Endodermal cell (in vitro differentiated cells): ENCODE measurements around the gene BOLA3. TPM values are rescaled to one million over a fixed set of nuclear protein-coding genes. Genes with fewer than 3 reads are reported as not detected.

Experiments used
- DNase-seq: peaks from one replicate; pipeline ENCODE4 v3.0.0-alpha.2; 2017
- H3K27ac ChIP-seq: 2 replicates; pipeline ENCODE4 v1.5.1; 2013; ENCODE audit warnings: mild to moderate bottlenecking, low read depth, low read length, moderate library complexity
- H3K27me3 ChIP-seq: 2 replicates; pipeline ENCODE4 v1.6.1; 2013; ENCODE audit warnings: mild to moderate bottlenecking, low read length, moderate library complexity; ENCODE audit not compliant: insufficient read depth, control insufficient read depth, poor library complexity, severe bottlenecking
- H3K36me3 ChIP-seq: 2 replicates; pipeline ENCODE4 v1.7.0; 2013; ENCODE audit warnings: mild to moderate bottlenecking, low read length, moderate library complexity; ENCODE audit not compliant: control insufficient read depth, insufficient read depth
- H3K4me1 ChIP-seq: one replicate; pipeline ENCODE4 v1.7.0; 2013; ENCODE audit warnings: low read length; ENCODE audit not compliant: control insufficient read depth, insufficient read depth
- H3K4me3 ChIP-seq: 2 replicates; pipeline ENCODE4 v1.5.1; 2013; ENCODE audit warnings: mild to moderate bottlenecking, low read length, moderate library complexity
- H3K9ac ChIP-seq: 2 replicates; pipeline ENCODE4 v1.6.1; 2013; ENCODE audit warnings: mild to moderate bottlenecking, low read length, moderate library complexity; ENCODE audit not compliant: poor library complexity, severe bottlenecking; ENCODE audit errors: extremely low read depth
- H3K9me3 ChIP-seq: 2 replicates; pipeline ENCODE4 v1.6.1; 2013; ENCODE audit warnings: mild to moderate bottlenecking, low read length, moderate library complexity; ENCODE audit not compliant: control insufficient read depth
- H3K27ac Mint-ChIP-seq: 2 replicates; pipeline ENCODE4 v1.8.0; 2020; ENCODE audit warnings: mixed read lengths
- H3K27me3 Mint-ChIP-seq: 2 replicates; pipeline ENCODE4 v1.8.0; 2021; ENCODE audit warnings: mild to moderate bottlenecking, mixed read lengths; ENCODE audit not compliant: insufficient read depth
- H3K36me3 Mint-ChIP-seq: 2 replicates; pipeline ENCODE4 v1.8.0; 2020; ENCODE audit warnings: low read depth, mixed read lengths
- H3K4me1 Mint-ChIP-seq: 2 replicates; pipeline ENCODE4 v1.8.0; 2020; ENCODE audit warnings: mixed read lengths
- H3K4me3 Mint-ChIP-seq: 2 replicates; pipeline ENCODE4 v1.8.0; 2020; ENCODE audit warnings: mild to moderate bottlenecking, moderate library complexity, mixed read lengths
- H3K9me3 Mint-ChIP-seq: 2 replicates; pipeline ENCODE4 v1.8.0; 2020; ENCODE audit warnings: mild to moderate bottlenecking, mixed read lengths
- CTCF ChIP-seq: fragments of 200-600 bp; sonication (generic); conservative IDR thresholded peaks from 2 replicates; pipeline ENCODE4 v1.5.0; 2021; ENCODE audit warnings: antibody characterized with exemption, mild to moderate bottlenecking
- WGBS, 2 experiments: methylation state at CpG; one replicate each; pipeline versions ENCODE4 v1.1.5 to v1.1.7; 2013; ENCODE audit warnings: missing lambda C conversion rate in 2 of 2, mixed read lengths in 1 of 2; ENCODE audit not compliant: insufficient coverage in 1 of 2, insufficient read length in 1 of 2; 5-methylcytosine and 5-hydroxymethylcytosine counted together
- total RNA-seq, 2 donors: library from RNA; stranded (reverse); fragmentation: NEBNext Ultra II Directional in 1 of 2; extraction: Animal tissue kit (Norgen Biotek cat#: 25700) in 1 of 2; gene quantifications; 2 replicates in 1 of 2; 3 replicates in 1 of 2; pipeline ENCODE4 v1.2.1, GENCODE V29; 2021

Gene BOLA3
- total RNA-seq, 2 donors from 2014 or later: 42.5 to 43.2 TPM

- H3K4me3 ChIP-seq: no peak overlapping the region
- peaks cover 59% of the 10 kb centered on the region for H3K36me3 ChIP-seq
- no peak overlapping the region for H3K27ac ChIP-seq
- H3K9ac ChIP-seq: no peak overlapping the region
- no peak overlapping the region for H3K4me3 Mint-ChIP-seq
- no peaks in the 10 kb centered on the region for H3K27me3 ChIP-seq
- no peaks in the 10 kb centered on the region for H3K9me3 ChIP-seq
- no peak for TF ChIP-seq CTCF
- H3K27me3 Mint-ChIP-seq: no peaks in the 10 kb centered on the region
- H3K4me1 Mint-ChIP-seq: no peaks in the 10 kb centered on the region
- DNase-seq: no peak
- H3K27ac Mint-ChIP-seq: no peak overlapping the region
- peaks cover 68% of the 10 kb centered on the region for H3K36me3 Mint-ChIP-seq
- WGBS, 2 experiments: 93 to 100% methylated on average over 3 to 5 of the region's 6 CpGs
- H3K9me3 Mint-ChIP-seq: no peaks in the 10 kb centered on the region
- no peaks in the 10 kb centered on the region for H3K4me1 ChIP-seq
Measured at GRCh38 chr2:74086021-74086420, 61.7 kb downstream of the BOLA3 start.

Other genes starting within 250 kb of the BOLA3 start
- gene DGUOK, start 221.0 kb downstream of the BOLA3 start, total RNA-seq: 10 to 100 TPM; 61.1 to 85.2 TPM
- 10 to 100 TPM; 23.5 to 26.3 TPM for gene TET3, start 163.0 kb downstream of the BOLA3 start, total RNA-seq
- 100 to 1,000 TPM in 1 of 2 donors, 10 to 100 TPM in 1; 92.3 to 125 TPM for gene MOB1A, start 31.0 kb upstream of the BOLA3 start, total RNA-seq
- 10 to 100 TPM; 77.4 to 84.5 TPM for gene MTHFD2, start 50.7 kb upstream of the BOLA3 start, total RNA-seq
- 1 to 10 TPM; 2.5 to 3.7 TPM for gene SLC4A5, start 195.5 kb upstream of the BOLA3 start, total RNA-seq
- 100 to 1,000 TPM; 159 to 213 TPM for gene DCTN1, start 232.4 kb upstream of the BOLA3 start, total RNA-seq